KMS-11 (cell line): ENCODE results near the gene RASA3.

Experiments used
- H2AFZ ChIP-seq: fragments of 200-600 bp; sonication (generic); 2 replicates; pipeline ENCODE4 v1.6.1; 2016; ENCODE audit warnings: antibody characterized with exemption, mixed run types, low read depth
- H3K27ac ChIP-seq: fragments of 200-600 bp; sonication (generic); 2 replicates; pipeline ENCODE4 v1.6.1; 2016; ENCODE audit warnings: mild to moderate bottlenecking, mixed run types
- H3K27me3 ChIP-seq: fragments of 200-600 bp; sonication (generic); 2 replicates; pipeline ENCODE4 v1.6.1; 2017; ENCODE audit warnings: mild to moderate bottlenecking, low read depth, mixed run types, moderate library complexity; ENCODE audit not compliant: insufficient read depth
- H3K36me3 ChIP-seq: fragments of 200-600 bp; sonication (generic); 2 replicates; pipeline ENCODE4 v1.6.1; 2017; ENCODE audit warnings: mild to moderate bottlenecking, mixed run types; ENCODE audit not compliant: insufficient read depth
- H3K4me1 ChIP-seq: fragments of 200-600 bp; sonication (generic); 2 replicates; pipeline ENCODE4 v1.6.1; 2016; ENCODE audit warnings: mild to moderate bottlenecking, low read depth, mixed run types; ENCODE audit not compliant: poor library complexity, severe bottlenecking
- H3K4me2 ChIP-seq: fragments of 200-600 bp; sonication (generic); 2 replicates; pipeline ENCODE4 v1.7.0; 2016; ENCODE audit warnings: mild to moderate bottlenecking, mixed run types
- H3K4me3 ChIP-seq: fragments of 200-600 bp; sonication (generic); IDR thresholded peaks from 2 replicates; pipeline ENCODE4 v1.6.1; 2017; ENCODE audit warnings: low read depth, low read length, mixed read lengths; ENCODE audit not compliant: insufficient read depth
- H3K79me2 ChIP-seq: fragments of 200-600 bp; sonication (generic); 2 replicates; pipeline ENCODE4 v1.6.1; 2016; ENCODE audit warnings: low read depth, mixed run types; ENCODE audit not compliant: insufficient read depth
- H3K9ac ChIP-seq: fragments of 200-600 bp; sonication (generic); 2 replicates; pipeline ENCODE4 v1.6.1; 2016; ENCODE audit warnings: mild to moderate bottlenecking, mixed run types
- H4K20me1 ChIP-seq: fragments of 200-600 bp; sonication (generic); 2 replicates; pipeline ENCODE4 v1.6.1; 2016; ENCODE audit warnings: mild to moderate bottlenecking, mixed run types; ENCODE audit not compliant: insufficient read depth
- TF ChIP-seq, protein P1 (sequence below): fragments of 200-600 bp; sonication (generic); conservative IDR thresholded peaks from 2 replicates; pipeline ENCODE4 v1.6.1; 2017; ENCODE audit warnings: low read depth, mild to moderate bottlenecking, antibody characterized with exemption, low read length, moderate library complexity, mixed read lengths

RASA3 gene

GRCh38 chr13:114174529-114174961 is 42.1 kb upstream of the RASA3 start:
- H4K20me1 ChIP-seq: no peaks in the 10 kb centered on the region
- TF ChIP-seq, protein P1, sequence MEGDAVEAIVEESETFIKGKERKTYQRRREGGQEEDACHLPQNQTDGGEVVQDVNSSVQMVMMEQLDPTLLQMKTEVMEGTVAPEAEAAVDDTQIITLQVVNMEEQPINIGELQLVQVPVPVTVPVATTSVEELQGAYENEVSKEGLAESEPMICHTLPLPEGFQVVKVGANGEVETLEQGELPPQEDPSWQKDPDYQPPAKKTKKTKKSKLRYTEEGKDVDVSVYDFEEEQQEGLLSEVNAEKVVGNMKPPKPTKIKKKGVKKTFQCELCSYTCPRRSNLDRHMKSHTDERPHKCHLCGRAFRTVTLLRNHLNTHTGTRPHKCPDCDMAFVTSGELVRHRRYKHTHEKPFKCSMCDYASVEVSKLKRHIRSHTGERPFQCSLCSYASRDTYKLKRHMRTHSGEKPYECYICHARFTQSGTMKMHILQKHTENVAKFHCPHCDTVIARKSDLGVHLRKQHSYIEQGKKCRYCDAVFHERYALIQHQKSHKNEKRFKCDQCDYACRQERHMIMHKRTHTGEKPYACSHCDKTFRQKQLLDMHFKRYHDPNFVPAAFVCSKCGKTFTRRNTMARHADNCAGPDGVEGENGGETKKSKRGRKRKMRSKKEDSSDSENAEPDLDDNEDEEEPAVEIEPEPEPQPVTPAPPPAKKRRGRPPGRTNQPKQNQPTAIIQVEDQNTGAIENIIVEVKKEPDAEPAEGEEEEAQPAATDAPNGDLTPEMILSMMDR: no peak
- H3K4me3 ChIP-seq: no peak overlapping the region
- H3K4me2 ChIP-seq: no peak overlapping the region
- H3K27me3 ChIP-seq: no peaks in the 10 kb centered on the region
- no peaks in the 10 kb centered on the region for H3K4me1 ChIP-seq
- no peak overlapping the region for H2AFZ ChIP-seq
- no peaks in the 10 kb centered on the region for H3K36me3 ChIP-seq
- H3K27ac ChIP-seq: no peak overlapping the region
- no peaks in the 10 kb centered on the region for H3K79me2 ChIP-seq
- H3K9ac ChIP-seq: no peak overlapping the region

DNA sequence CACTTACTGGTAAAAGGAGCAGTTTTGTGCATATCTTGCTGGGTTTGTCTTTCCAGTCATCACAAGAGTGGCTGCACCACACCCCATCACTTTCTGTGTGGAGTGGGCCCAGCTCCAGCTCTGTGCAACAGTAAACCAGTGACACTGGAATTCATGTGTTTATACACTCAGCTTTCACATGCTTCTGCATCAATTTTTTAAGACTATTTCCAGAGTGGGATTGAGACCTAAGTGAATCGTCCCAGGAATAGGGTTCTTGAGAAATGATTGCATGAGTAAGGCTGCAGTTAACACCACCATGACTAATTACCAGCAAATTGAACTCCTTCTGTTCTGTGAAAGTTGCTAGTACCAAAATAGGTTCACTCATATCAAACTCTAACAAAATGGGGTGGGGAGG is 41.3 kb upstream of the RASA3 start:
- Histone ChIP-seq H3K4me2 (no peak overlapping the region), H3K27ac (no peak overlapping the region), H2AFZ (no peak overlapping the region), H3K79me2 (no peaks in the 10 kb centered on the region), H3K36me3 (no peaks in the 10 kb centered on the region), H4K20me1 (no peaks in the 10 kb centered on the region), H3K9ac (no peak overlapping the region), H3K27me3 (no peaks in the 10 kb centered on the region), H3K4me3 (no peak overlapping the region), H3K4me1 (no peaks in the 10 kb centered on the region)
- TF ChIP-seq, protein P1: no peak

GRCh38 chr13:114173272-114173671 is 40.8 kb upstream of the RASA3 start:
- H2AFZ ChIP-seq: no peak overlapping the region
- H3K79me2 ChIP-seq: no peaks in the 10 kb centered on the region
- H4K20me1 ChIP-seq: no peaks in the 10 kb centered on the region
- no peak overlapping the region for H3K9ac ChIP-seq
- H3K27ac ChIP-seq: no peak overlapping the region
- H3K4me1 ChIP-seq: no peaks in the 10 kb centered on the region
- no peak overlapping the region for H3K4me3 ChIP-seq
- no peaks in the 10 kb centered on the region for H3K36me3 ChIP-seq
- no peaks in the 10 kb centered on the region for H3K27me3 ChIP-seq
- no peak overlapping the region for H3K4me2 ChIP-seq
- TF ChIP-seq, protein P1: no peak

- H3K27me3 ChIP-seq: peaks cover 3% of the 10 kb centered on the region; the same call in 1 of the 2 replicates
- H3K4me1 ChIP-seq: no peaks in the 10 kb centered on the region
- no peaks in the 10 kb centered on the region for H3K36me3 ChIP-seq
- no peak overlapping the region for H3K4me3 ChIP-seq
- no peak overlapping the region for H3K9ac ChIP-seq
- no peaks in the 10 kb centered on the region for H3K79me2 ChIP-seq
- H2AFZ ChIP-seq: no peak overlapping the region
- TF ChIP-seq, protein P1: no peak
- no peaks in the 10 kb centered on the region for H4K20me1 ChIP-seq
- no peak overlapping the region for H3K4me2 ChIP-seq
- no peak overlapping the region for H3K27ac ChIP-seq
Observed at GRCh38 chr13:114167885-114168284, 35.5 kb upstream of the RASA3 start.
